ENCODE measurements around the gene TMEM245.

The TMEM245 gene

DNA sequence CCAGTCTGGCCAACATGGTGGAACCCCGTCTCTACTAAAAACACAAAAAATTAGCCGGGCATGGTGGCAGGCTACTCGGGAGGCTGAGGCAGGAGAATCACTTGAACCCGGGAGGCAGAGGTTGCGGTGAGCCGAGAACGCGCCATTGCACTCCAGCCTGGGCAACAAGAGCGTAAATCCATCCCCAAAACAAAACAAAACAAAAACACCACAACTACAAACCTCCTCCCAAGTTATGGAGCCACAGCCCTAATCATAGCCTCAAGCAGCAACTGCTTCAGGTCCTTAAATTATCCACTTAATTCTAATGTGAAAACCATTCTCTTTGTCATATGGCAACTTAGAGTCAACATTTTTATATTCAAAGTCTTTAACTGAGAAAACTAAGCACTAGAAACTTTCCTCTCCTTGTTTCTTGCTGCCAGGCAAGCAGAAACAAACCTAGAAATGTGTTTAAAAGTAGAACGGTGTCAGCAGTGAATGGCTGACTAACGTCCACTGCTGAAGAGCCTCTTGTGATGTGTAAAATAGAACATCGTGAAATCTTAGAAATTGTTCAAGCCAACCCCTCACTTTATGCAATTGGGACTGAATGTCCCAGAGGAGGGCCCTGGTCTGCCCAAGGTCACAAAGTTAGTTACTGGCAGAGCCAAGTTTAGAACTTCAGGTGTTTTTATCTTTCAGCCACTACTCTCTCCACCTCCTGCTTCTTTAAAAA lies 5.7 kb downstream of the TMEM245 start:
- Histone ChIP-seq H3K4me2 (peak overlapping the region in 10 of 11 experiments; percentile 6 to 53 (median 24); a peak in 13 of 22 replicates), H3K27ac (no peak overlapping the region), H3K27me3 (no peaks in the 10 kb centered on the region), H3K4me3 (no peak overlapping the region), H4K20me1 (peaks cover 51 to 100% (median 99%) of the 10 kb centered on the region in 11 experiments), H3K36me3 (peaks cover 0 to 32% (median 12%) of the 10 kb centered on the region in 11 experiments; a peak in 10 of 22 replicates), H3K9me3 (replicated peaks in 1 of 11) (no peaks in the 10 kb centered on the region), H3K4me1 (peaks cover 51 to 94% (median 81%) of the 10 kb centered on the region in 10 experiments), H3K9ac (peak overlapping the region in 1 of 11 experiments; percentile 41; a peak in 1 of 22 replicates)
- TF ChIP-seq Cebpa-rat (IDR thresholded peaks at IDR 0.05): no peak

DNA sequence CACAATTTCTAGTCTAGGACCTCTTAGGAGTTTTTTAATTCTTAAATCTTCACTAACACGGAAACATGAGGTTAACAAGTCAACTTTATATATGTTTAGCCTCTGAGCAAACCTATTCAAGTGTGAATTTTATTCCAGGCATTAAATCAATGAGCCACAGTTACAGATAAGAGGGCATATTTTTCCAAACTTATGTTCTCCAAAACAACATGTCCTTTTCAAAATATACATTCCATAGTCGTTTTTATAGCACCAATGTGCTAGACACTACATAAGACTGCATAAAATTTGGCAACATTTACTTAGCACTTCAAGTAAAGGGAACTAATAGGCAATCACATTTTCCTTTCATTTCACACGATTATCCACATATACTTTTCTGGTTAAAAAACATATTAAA lies 6.5 kb downstream of the TMEM245 start:
- no peak for TF ChIP-seq Cebpa-rat (IDR thresholded peaks at IDR 0.05)
- H3K9me3 ChIP-seq (replicated peaks in 1 of 11): no peaks in the 10 kb centered on the region
- no peak overlapping the region for H3K27ac ChIP-seq
- H3K36me3 ChIP-seq: peaks cover 0 to 32% (median 12%) of the 10 kb centered on the region in 11 experiments; a peak in 10 of 22 replicates
- H3K4me3 ChIP-seq: no peak overlapping the region
- no peak overlapping the region for H3K9ac ChIP-seq
- H4K20me1 ChIP-seq: peaks cover 46 to 100% (median 99%) of the 10 kb centered on the region in 11 experiments
- H3K4me1 ChIP-seq: peaks cover 54 to 99% (median 87%) of the 10 kb centered on the region in 10 experiments
- peak overlapping the region in 8 of 11 experiments; percentile 13 to 53 (median 24); a peak in 9 of 22 replicates for H3K4me2 ChIP-seq
- H3K27me3 ChIP-seq: no peaks in the 10 kb centered on the region

DNA sequence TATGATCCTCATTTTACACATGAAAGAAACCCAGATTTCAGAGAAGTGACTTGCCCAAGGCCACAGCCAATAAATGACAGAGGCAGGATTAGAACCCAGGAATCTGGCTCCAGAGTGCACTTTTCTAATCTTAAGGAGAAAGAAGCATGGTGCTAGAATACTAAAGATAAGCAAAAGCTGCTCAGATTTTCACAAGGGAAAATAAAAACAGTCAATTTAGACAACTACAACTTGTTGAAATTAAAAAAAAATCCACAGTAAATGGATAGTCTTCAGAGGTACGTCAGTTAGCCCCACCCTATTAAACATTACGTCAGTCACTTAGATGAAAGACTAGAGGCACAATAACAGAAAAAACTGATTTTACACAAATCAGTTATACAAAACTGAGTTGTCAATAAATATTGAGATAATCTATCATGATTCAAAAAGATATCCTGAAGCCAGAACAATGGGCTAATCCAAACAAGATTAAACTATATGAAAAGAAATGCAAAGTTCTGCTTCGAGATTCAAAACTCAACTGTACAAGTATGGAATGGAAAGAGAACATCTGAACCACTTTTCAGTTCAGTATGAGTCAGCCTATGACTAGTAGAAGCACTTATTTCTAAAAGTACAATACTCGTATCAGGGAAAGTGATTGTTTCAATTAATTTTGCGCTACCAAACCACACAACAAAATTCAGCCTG lies 9.3 kb downstream of the TMEM245 start:
- Histone ChIP-seq H3K27me3 (no peaks in the 10 kb centered on the region), H3K4me2 (peak overlapping the region; percentile 17 to 55 (median 36); a peak in 16 of 22 replicates), H3K27ac (peak overlapping the region in 3 of 11 experiments; percentile 4 to 23 (median 6); a peak in 4 of 22 replicates), H3K36me3 (peaks cover 4 to 34% (median 10%) of the 10 kb centered on the region in 11 experiments), H3K4me1 (peaks cover 46 to 91% (median 78%) of the 10 kb centered on the region in 10 experiments), H3K4me3 (no peak overlapping the region), H3K9ac (peak overlapping the region in 2 of 11 experiments; percentile 5 to 25; a peak in 1 of 22 replicates), H4K20me1 (peaks cover 36 to 94% (median 89%) of the 10 kb centered on the region in 11 experiments), H3K9me3 (replicated peaks in 1 of 11) (peaks cover 3 to 6% (median 6%) of the 10 kb centered on the region in 11 experiments; a peak in 21 of 22 replicates)
- no peak for TF ChIP-seq Cebpa-rat (IDR thresholded peaks at IDR 0.05)

DNA sequence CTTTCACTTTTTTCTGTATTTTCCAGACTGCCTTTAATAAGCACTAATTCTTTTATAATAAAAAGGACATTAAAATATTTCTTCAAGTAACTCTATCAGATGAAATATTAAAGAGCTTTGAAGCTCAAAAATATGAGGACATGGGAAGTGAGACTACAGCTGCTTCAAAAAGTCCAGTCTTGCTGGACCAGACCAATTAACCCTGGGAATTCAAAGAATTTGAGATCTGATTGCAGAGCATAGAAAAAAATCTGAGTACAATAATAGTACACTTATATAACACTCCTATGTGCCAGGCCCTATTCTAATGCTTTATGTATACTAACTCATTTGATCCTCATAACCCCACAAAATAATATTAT lies 9.8 kb downstream of the TMEM245 start:
- TF ChIP-seq Cebpa-rat (IDR thresholded peaks at IDR 0.05): no peak
- H3K27me3 ChIP-seq: no peaks in the 10 kb centered on the region
- peaks cover 46 to 89% (median 75%) of the 10 kb centered on the region in 10 experiments for H3K4me1 ChIP-seq
- peaks cover 8 to 12% (median 11%) of the 10 kb centered on the region in 11 experiments; a peak in 21 of 22 replicates for H3K9me3 ChIP-seq (replicated peaks in 1 of 11)
- H4K20me1 ChIP-seq: peaks cover 36 to 88% (median 84%) of the 10 kb centered on the region in 11 experiments
- H3K4me3 ChIP-seq: no peak overlapping the region
- peak overlapping the region in 1 of 11 experiments; percentile 23; a peak in 1 of 22 replicates for H3K27ac ChIP-seq
- peak overlapping the region; percentile 4 to 55 (median 36); a peak in 15 of 22 replicates for H3K4me2 ChIP-seq
- no peak overlapping the region for H3K9ac ChIP-seq
- H3K36me3 ChIP-seq: peaks cover 9 to 37% (median 14%) of the 10 kb centered on the region in 11 experiments

DNA sequence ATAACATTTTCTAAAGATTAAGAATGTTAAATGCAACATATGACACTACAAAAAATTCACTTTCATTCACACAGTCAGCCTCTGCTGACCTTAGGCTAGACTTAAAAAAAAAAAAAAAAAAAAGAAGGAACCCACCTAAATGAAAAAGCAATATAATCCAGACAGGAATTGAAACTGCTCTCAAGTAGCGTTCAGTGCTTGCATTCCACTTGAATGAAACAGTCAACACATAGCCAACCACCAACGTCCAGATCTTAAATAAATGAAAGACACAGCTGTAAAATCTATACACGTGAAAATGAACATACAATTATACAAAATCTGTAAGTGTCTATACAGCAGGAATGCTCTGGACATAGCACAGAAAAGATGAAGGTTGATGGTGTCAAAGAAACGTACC lies 11.4 kb downstream of the TMEM245 start:
- TF ChIP-seq Cebpa-rat (IDR thresholded peaks at IDR 0.05): no peak
- H3K27ac ChIP-seq: peak overlapping the region in 6 of 11 experiments; percentile 21 to 56 (median 44); a peak in 7 of 22 replicates
- H3K9me3 ChIP-seq (replicated peaks in 1 of 11): peaks cover 24 to 28% (median 27%) of the 10 kb centered on the region in 11 experiments
- no peaks in the 10 kb centered on the region; a peak in 1 of 22 replicates for H3K27me3 ChIP-seq
- peak overlapping the region; percentile 25 to 74 (median 53); a peak in 20 of 22 replicates for H3K4me2 ChIP-seq
- peaks cover 24 to 42% (median 28%) of the 10 kb centered on the region in 11 experiments for H3K36me3 ChIP-seq
- peaks cover 42 to 73% (median 60%) of the 10 kb centered on the region in 10 experiments for H3K4me1 ChIP-seq
- H3K9ac ChIP-seq: peak overlapping the region in 1 of 11 experiments; percentile 39; a peak in 2 of 22 replicates
- H3K4me3 ChIP-seq: no peak overlapping the region
- H4K20me1 ChIP-seq: peaks cover 24 to 72% (median 67%) of the 10 kb centered on the region in 11 experiments; a peak in 20 of 22 replicates

DNA sequence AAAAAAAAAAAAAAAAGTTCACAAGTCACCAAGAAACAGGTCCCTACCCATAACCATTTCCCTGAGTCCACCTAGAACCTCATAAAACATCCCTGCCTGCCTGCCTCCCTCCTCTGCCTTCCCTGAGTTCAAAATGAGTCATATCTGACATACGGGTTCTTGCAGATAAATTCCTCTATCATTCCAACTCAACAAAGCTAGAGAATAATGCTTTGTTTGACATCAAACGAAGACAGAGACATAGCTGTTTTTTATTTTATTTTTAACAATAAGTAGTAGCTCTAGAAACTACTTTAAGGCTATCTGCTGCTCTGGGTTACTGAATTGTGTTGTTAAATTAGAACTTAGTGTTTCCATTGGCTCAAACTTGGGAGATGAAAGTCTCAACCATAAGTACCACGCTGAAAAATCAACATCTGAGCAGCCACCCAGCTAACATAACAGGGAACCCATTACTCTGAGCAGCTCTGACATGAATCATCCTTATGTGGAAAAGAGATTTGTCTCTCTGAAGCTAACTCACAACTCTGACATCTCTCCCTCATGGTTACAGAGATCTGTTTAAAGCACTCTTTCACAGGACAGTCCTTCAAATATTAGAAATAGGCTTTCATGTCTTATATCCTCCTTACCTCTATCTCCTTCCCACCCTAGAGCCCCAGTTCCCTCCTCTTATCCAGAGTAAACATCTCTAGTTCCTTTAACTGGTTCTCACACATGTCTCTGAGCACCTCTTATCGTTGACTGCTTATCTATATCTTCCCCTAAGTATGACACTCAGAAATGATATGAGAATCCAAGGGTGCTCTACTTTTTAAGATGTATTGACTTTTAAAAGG lies 12.1 kb downstream of the TMEM245 start:
- Histone ChIP-seq H4K20me1 (peaks cover 24 to 65% (median 61%) of the 10 kb centered on the region in 11 experiments; a peak in 20 of 22 replicates), H3K9me3 (replicated peaks in 1 of 11) (peaks cover 30 to 35% (median 34%) of the 10 kb centered on the region in 11 experiments), H3K4me3 (no peak overlapping the region), H3K9ac (0 out of 22 replicates have a peak overlapping the region, but pooled peaks of 1 of the 11 experiments have one; percentile 12), H3K4me2 (peak overlapping the region; percentile 25 to 74 (median 53); a peak in 21 of 22 replicates), H3K36me3 (peaks cover 31 to 49% (median 35%) of the 10 kb centered on the region in 11 experiments), H3K4me1 (peaks cover 44 to 69% (median 55%) of the 10 kb centered on the region in 10 experiments), H3K27ac (peak overlapping the region in 5 of 11 experiments; percentile 16 to 56 (median 46); a peak in 7 of 22 replicates), H3K27me3 (no peaks in the 10 kb centered on the region; a peak in 1 of 22 replicates)
- no peak for TF ChIP-seq Cebpa-rat (IDR thresholded peaks at IDR 0.05)

DNA sequence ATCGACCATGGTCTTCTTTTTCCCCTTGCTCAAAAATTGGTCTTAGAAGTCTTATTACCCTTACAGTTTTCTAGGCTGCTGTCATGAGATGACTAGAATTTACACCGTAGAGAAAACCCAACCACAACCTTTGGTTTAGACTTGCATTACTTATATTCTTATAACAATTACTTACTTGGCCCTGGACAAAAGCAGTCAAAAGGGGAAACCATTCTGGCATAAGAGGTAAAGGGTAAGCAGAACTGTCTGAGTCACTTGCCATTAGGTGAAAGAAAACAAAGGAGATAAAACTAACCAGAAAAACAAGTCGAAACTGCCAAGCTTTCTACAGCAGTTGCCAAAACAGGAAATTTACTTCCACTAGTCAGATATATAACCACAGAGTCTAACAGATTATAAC lies 17.9 kb downstream of the TMEM245 start:
- H3K4me3 ChIP-seq: no peak overlapping the region
- H3K27ac ChIP-seq: peak overlapping the region in 10 of 11 experiments; percentile 41 to 71 (median 53); a peak in 19 of 22 replicates
- H3K27me3 ChIP-seq: no peaks in the 10 kb centered on the region; a peak in 1 of 22 replicates
- H3K4me1 ChIP-seq: peaks cover 22 to 52% (median 35%) of the 10 kb centered on the region in 10 experiments
- peak overlapping the region in 5 of 11 experiments; percentile 1 to 43 (median 23); a peak in 4 of 22 replicates for H3K9ac ChIP-seq
- H3K4me2 ChIP-seq: peak overlapping the region; percentile 25 to 73 (median 58); a peak in 21 of 22 replicates
- no peak for TF ChIP-seq Cebpa-rat (IDR thresholded peaks at IDR 0.05)
- peaks cover 40 to 94% (median 73%) of the 10 kb centered on the region in 11 experiments for H3K36me3 ChIP-seq
- H4K20me1 ChIP-seq: peaks cover 0 to 40% (median 20%) of the 10 kb centered on the region in 11 experiments; a peak in 14 of 22 replicates
- H3K9me3 ChIP-seq (replicated peaks in 1 of 11): peaks cover 30 to 37% (median 35%) of the 10 kb centered on the region in 11 experiments
